BLaER1 treated with 17β-estradiol and CSF1 and Interleukin-3, amounts not matched to agents 10 nM and 100 nM (cell line): ENCODE measurements around the gene NCOA3.

Experiments used
- H3K27ac ChIP-seq, 11 experiments: shearing (Covaris generic); formaldehyde crosslinking; 2 replicates each; pipeline ENCODE4 v1.8.1; 2022
- H3K27me3 ChIP-seq, 11 experiments: shearing (Covaris generic); formaldehyde crosslinking; 2 replicates each; pipeline ENCODE4 v1.8.1; 2022
- H3K36me3 ChIP-seq, 11 experiments: shearing (Covaris generic); formaldehyde crosslinking; 2 replicates each; pipeline ENCODE4 v1.8.1; 2022
- H3K4me1 ChIP-seq, 10 experiments: shearing (Covaris generic); formaldehyde crosslinking; 2 replicates each; pipeline ENCODE4 v1.8.1; 2022
- H3K4me2 ChIP-seq, 11 experiments: shearing (Covaris generic); formaldehyde crosslinking; 2 replicates each; pipeline ENCODE4 v1.8.1; 2022
- H3K4me3 ChIP-seq, 10 experiments: shearing (Covaris generic); formaldehyde crosslinking; 2 replicates each; pipeline ENCODE4 v1.8.1; 2022
- H3K9ac ChIP-seq, 11 experiments: shearing (Covaris generic); formaldehyde crosslinking; 2 replicates each; pipeline ENCODE4 v1.8.1; 2022
- H3K9me3 ChIP-seq, 11 experiments: shearing (Covaris generic); formaldehyde crosslinking; replicated peaks in 1 of 11; 2 replicates each; pipeline ENCODE4 v1.8.1; 2022
- H4K20me1 ChIP-seq, 11 experiments: shearing (Covaris generic); formaldehyde crosslinking; 2 replicates each; pipeline ENCODE4 v1.8.1; 2022
- Cebpa-rat ChIP-seq, 11 experiments: shearing (Covaris generic); IDR thresholded peaks; 2 replicates each; pipeline ENCODE4 v1.8.1; 2022

NCOA3 gene

DNA sequence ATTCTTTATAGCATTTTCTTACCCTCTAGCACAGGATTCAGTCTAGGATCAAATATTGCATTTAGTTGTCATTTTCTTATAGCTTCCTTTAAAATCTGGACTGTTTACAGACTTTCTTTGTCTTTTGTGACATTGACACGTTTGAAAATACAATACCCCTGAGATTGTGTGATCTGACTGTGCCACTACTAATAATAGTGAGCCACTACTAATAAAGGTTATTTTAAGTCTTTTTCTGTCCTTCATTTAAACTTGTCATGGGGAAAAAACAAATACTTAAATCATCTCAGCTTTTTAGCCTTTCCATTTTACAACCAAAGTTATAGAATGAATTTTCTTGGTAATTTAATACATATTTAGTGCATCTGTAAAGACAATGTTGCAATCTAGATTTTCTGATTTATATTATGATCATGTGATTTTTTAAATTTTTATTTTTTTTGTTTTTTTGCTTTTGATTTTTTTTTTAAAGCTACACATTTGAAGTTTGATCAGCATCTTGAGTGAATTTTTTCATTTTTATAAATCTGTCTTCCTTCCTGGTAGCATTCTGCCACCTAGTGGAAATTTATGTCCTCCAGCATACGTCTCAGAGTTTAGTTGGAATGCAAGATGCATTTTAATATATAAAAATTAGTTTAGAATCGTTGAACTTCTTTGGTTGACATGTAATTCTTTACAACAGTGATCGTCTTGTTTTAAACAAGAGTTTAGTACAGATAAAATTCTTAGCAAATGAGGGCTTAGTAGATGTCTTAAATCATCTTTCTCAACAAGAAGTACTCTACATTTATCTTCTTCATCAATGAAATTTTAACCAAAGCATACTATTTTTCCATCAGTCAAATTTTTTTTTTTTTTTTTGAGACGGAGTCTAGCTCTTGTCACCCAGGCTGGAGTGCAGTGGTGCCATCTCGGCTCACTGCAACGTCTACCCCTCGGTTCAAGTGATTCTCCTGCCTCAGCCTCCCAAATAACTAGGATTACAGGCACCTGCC is 119.4 kb downstream of the NCOA3 start:
- Histone ChIP-seq H3K4me2 (peak overlapping the region in 2 of 11 experiments; percentile 4 to 43; a peak in 5 of 22 replicates), H3K4me1 (peaks cover 0 to 21% (median 10%) of the 10 kb centered on the region in 10 experiments; a peak in 11 of 20 replicates), H3K36me3 (peaks cover 39 to 70% (median 45%) of the 10 kb centered on the region in 11 experiments), H3K9ac (peak overlapping the region in 2 of 11 experiments; percentile 2 to 24; a peak in 1 of 22 replicates), H3K4me3 (no peak overlapping the region), H3K9me3 (no peaks in the 10 kb centered on the region), H4K20me1 (peaks cover 0 to 99% (median 29%) of the 10 kb centered on the region in 11 experiments; a peak in 16 of 22 replicates), H3K27ac (no peak overlapping the region), H3K27me3 (no peaks in the 10 kb centered on the region)
- TF ChIP-seq Cebpa-rat (IDR thresholded peaks at IDR 0.05) = no peak

DNA sequence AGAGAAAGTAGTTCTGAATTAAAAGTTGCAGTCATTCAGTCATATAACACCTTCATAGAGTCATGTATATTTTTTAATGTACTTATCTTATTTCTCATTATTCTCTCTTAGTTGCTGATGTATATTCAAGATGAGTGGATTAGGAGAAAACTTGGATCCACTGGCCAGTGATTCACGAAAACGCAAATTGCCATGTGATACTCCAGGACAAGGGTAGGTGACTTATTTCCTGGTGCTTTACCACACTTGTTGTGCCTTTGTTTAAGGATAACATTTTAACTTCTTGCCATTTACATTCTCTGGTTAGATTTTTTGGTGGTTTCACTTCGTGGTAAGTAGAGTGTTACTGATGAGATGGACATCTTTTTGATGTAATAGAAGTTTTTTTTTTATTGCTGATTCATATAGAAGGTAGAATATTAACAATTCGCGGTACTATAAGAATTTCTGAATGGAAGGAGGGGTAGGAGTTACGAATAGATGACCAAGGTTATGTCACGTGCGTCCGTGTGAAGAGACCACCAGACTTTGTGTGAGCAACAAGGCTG is 120.5 kb downstream of the NCOA3 start:
- TF ChIP-seq Cebpa-rat (IDR thresholded peaks at IDR 0.05) = no peak
- H3K4me1 ChIP-seq = peaks cover 0 to 15% (median 7%) of the 10 kb centered on the region in 10 experiments; a peak in 11 of 20 replicates

DNA sequence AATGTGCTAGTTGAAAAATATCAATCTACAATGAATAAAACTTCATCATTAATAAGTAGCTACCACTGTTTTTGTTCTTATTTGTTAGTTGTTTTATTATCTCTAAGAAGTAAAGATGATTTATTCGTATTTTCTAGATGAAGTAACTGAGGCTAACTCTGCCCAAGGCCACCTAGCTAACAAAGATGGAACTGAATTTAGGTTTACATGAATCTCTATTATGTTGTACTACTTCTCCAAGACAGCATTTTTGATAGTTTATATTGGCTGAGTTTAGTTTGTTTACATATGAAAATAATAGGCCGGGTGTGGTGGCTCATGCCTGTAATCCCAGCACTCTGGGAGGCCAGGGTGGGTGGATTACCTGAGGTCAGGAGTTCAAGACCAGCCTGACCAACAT is 121.5 kb downstream of the NCOA3 start:
- Histone ChIP-seq H3K4me1 (peaks cover 0 to 12% (median 7%) of the 10 kb centered on the region in 10 experiments; a peak in 11 of 20 replicates), H3K4me2 (no peak overlapping the region), H3K9ac (no peak overlapping the region), H3K9me3 (no peaks in the 10 kb centered on the region), H3K36me3 (peaks cover 60 to 72% (median 63%) of the 10 kb centered on the region in 11 experiments), H3K27ac (no peak overlapping the region), H3K27me3 (no peaks in the 10 kb centered on the region), H3K4me3 (no peak overlapping the region), H4K20me1 (peaks cover 0 to 96% (median 19%) of the 10 kb centered on the region in 11 experiments; a peak in 16 of 22 replicates)
- TF ChIP-seq Cebpa-rat (IDR thresholded peaks at IDR 0.05) = no peak

More for the DNA sequence above, 120.5 kb downstream of the NCOA3 start:
- no peak overlapping the region for H3K27ac ChIP-seq
- H3K27me3 ChIP-seq = no peaks in the 10 kb centered on the region
- no peak overlapping the region for H3K4me3 ChIP-seq
- H3K36me3 ChIP-seq = peaks cover 50 to 70% (median 55%) of the 10 kb centered on the region in 11 experiments
- H3K9me3 ChIP-seq = no peaks in the 10 kb centered on the region
- H4K20me1 ChIP-seq = peaks cover 0 to 98% (median 19%) of the 10 kb centered on the region in 11 experiments; a peak in 16 of 22 replicates
- H3K4me2 ChIP-seq = no peak overlapping the region
- no peak overlapping the region for H3K9ac ChIP-seq

DNA sequence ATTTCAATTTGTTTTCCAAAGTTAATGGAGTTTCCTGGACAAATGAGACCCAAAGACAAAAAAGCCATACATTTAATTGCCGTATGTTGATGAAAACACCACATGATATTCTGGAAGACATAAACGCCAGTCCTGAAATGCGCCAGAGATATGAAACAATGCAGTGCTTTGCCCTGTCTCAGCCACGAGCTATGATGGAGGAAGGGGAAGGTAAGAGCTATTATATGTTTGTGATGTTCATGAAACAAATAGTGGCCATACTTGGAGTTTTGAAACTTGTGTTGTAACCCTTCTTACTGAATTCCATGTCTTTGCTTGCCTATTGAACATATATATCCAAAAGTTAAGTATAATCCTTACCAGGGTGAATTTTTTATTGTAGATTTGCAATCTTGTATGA is 125.9 kb downstream of the NCOA3 start:
- H3K4me3 ChIP-seq = no peak overlapping the region
- peaks cover 88 to 100% (median 98%) of the 10 kb centered on the region in 11 experiments for H3K36me3 ChIP-seq
- H3K9me3 ChIP-seq = no peaks in the 10 kb centered on the region
- H3K27me3 ChIP-seq = no peaks in the 10 kb centered on the region
- no peak for TF ChIP-seq Cebpa-rat (IDR thresholded peaks at IDR 0.05)
- H3K9ac ChIP-seq = no peak overlapping the region
- H3K4me1 ChIP-seq = no peaks in the 10 kb centered on the region
- H4K20me1 ChIP-seq = peaks cover 0 to 88% (median 0%) of the 10 kb centered on the region in 11 experiments; a peak in 7 of 22 replicates
- no peak overlapping the region for H3K27ac ChIP-seq
- no peak overlapping the region for H3K4me2 ChIP-seq

DNA sequence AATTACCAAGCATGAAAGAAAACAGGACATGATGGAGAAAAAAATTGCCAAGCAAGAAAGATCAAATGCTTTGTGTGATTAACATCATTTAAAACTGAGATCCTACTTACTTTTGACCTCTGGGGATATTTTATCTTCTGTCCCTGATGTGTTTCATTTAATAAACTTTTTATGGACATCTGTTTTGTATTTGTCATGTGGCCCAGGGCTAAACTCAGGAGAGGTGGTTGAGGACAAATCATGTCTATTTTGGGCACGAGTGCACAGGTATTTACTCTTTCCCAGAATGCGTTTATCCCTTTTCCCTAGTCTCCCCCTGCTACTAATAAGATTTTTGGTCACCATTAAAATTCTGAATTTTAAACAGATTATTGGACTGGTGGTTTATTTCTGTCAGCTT is 128.2 kb downstream of the NCOA3 start:
- Histone ChIP-seq H3K4me3 (no peak overlapping the region), H3K9me3 (no peaks in the 10 kb centered on the region), H3K27ac (no peak overlapping the region), H3K9ac (no peak overlapping the region), H3K36me3 (peaks cover 90 to 100% (median 98%) of the 10 kb centered on the region in 11 experiments), H3K4me2 (no peak overlapping the region), H3K4me1 (no peaks in the 10 kb centered on the region), H4K20me1 (peaks cover 0 to 86% (median 0%) of the 10 kb centered on the region in 11 experiments; a peak in 6 of 22 replicates), H3K27me3 (no peaks in the 10 kb centered on the region)
- TF ChIP-seq Cebpa-rat (IDR thresholded peaks at IDR 0.05) = no peak

DNA sequence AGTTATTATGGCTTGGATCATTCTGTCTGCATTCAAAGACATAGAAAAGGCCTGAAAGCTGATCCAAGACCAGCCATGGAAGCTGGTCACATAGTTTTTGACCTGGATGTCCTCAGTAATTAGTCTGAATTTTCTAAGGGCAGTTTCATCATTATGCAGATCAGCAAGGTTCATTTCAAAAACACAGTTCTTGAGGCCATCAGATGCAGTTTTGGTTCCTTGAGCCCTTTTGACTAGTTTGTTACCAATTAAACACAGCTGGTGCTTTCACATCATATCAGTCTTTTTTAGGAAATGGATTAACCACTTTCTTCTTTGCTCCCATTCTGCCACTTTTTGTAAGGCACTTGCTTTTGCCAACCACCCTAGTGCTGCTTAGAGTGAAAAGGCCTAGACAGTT is 129.4 kb downstream of the NCOA3 start:
- no peaks in the 10 kb centered on the region for H3K4me1 ChIP-seq
- H3K9me3 ChIP-seq = no peaks in the 10 kb centered on the region
- H3K27me3 ChIP-seq = no peaks in the 10 kb centered on the region
- no peak overlapping the region for H3K4me3 ChIP-seq
- H3K9ac ChIP-seq = no peak overlapping the region
- H3K27ac ChIP-seq = no peak overlapping the region
- no peak for TF ChIP-seq Cebpa-rat (IDR thresholded peaks at IDR 0.05)
- H3K4me2 ChIP-seq = no peak overlapping the region
- peaks cover 92 to 100% (median 98%) of the 10 kb centered on the region in 11 experiments for H3K36me3 ChIP-seq
- peaks cover 0 to 82% (median 0%) of the 10 kb centered on the region in 11 experiments; a peak in 6 of 22 replicates for H4K20me1 ChIP-seq

DNA sequence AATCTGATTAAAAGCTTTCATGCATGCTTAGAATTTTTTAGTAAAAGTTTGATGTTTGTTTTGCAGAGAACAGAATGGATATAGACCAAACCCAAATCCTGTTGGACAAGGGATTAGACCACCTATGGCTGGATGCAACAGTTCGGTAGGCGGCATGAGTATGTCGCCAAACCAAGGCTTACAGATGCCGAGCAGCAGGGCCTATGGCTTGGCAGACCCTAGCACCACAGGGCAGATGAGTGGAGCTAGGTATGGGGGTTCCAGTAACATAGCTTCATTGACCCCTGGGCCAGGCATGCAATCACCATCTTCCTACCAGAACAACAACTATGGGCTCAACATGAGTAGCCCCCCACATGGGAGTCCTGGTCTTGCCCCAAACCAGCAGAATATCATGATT is 133.6 kb downstream of the NCOA3 start:
- TF ChIP-seq Cebpa-rat (IDR thresholded peaks at IDR 0.05) = no peak
- no peaks in the 10 kb centered on the region for H3K4me1 ChIP-seq
- H4K20me1 ChIP-seq = peaks cover 0 to 67% (median 0%) of the 10 kb centered on the region in 11 experiments; a peak in 5 of 22 replicates
- no peak overlapping the region for H3K4me3 ChIP-seq
- peaks cover 93 to 99% (median 98%) of the 10 kb centered on the region in 11 experiments for H3K36me3 ChIP-seq
- no peak overlapping the region for H3K9ac ChIP-seq
- no peaks in the 10 kb centered on the region for H3K27me3 ChIP-seq
- no peak overlapping the region for H3K27ac ChIP-seq
- H3K9me3 ChIP-seq = no peaks in the 10 kb centered on the region
- no peak overlapping the region for H3K4me2 ChIP-seq

DNA sequence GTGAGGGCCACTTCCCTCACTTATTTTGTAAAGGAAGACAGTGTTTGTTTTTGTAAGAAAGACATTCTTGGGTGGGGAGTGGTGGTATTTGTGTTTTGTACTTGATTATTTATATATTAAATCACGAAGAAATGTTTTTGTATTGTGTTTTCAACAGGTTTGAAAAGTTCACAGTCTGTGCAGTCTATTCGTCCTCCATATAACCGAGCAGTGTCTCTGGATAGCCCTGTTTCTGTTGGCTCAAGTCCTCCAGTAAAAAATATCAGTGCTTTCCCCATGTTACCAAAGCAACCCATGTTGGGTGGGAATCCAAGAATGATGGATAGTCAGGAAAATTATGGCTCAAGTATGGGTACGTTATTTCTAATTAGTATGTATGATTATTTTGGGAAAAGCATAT is 137.2 kb downstream of the NCOA3 start:
- no peak overlapping the region for H3K4me3 ChIP-seq
- H4K20me1 ChIP-seq = peaks cover 0 to 51% (median 0%) of the 10 kb centered on the region in 11 experiments; a peak in 6 of 22 replicates
- no peaks in the 10 kb centered on the region for H3K27me3 ChIP-seq
- no peaks in the 10 kb centered on the region for H3K9me3 ChIP-seq
- no peak overlapping the region for H3K4me2 ChIP-seq
- H3K27ac ChIP-seq = no peak overlapping the region
- peaks cover 92 to 99% (median 98%) of the 10 kb centered on the region in 11 experiments for H3K36me3 ChIP-seq
- H3K9ac ChIP-seq = no peak overlapping the region
- TF ChIP-seq Cebpa-rat (IDR thresholded peaks at IDR 0.05) = no peak
- no peaks in the 10 kb centered on the region for H3K4me1 ChIP-seq

DNA sequence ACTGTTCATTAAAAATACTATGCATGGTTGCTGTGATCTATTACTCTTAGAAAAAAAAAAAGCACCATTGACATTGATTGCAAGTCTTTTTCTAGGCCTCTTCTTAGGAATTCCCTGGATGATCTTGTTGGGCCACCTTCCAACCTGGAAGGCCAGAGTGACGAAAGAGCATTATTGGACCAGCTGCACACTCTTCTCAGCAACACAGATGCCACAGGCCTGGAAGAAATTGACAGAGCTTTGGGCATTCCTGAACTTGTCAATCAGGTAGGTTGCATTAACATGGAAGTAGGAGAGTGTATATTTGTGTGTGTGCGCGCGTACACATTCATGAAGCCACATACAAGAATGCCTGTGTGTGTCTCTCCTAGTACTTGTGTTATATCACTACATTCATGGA is 140.4 kb downstream of the NCOA3 start:
- no peak overlapping the region for H3K27ac ChIP-seq
- no peak overlapping the region for H3K9ac ChIP-seq
- peaks cover 0 to 56% (median 3%) of the 10 kb centered on the region in 11 experiments; a peak in 6 of 22 replicates for H4K20me1 ChIP-seq
- no peak overlapping the region for H3K4me2 ChIP-seq
- no peaks in the 10 kb centered on the region for H3K4me1 ChIP-seq
- peaks cover 93 to 99% (median 98%) of the 10 kb centered on the region in 11 experiments for H3K36me3 ChIP-seq
- H3K4me3 ChIP-seq = no peak overlapping the region
- TF ChIP-seq Cebpa-rat (IDR thresholded peaks at IDR 0.05) = no peak
- H3K9me3 ChIP-seq = no peaks in the 10 kb centered on the region
- H3K27me3 ChIP-seq = no peaks in the 10 kb centered on the region
